ENCODE measurements around the gene SLC6A11.
A peak's percentile ranks its signal among the peaks of the same experiment; 100 is the strongest.

The SLC6A11 gene

DNA sequence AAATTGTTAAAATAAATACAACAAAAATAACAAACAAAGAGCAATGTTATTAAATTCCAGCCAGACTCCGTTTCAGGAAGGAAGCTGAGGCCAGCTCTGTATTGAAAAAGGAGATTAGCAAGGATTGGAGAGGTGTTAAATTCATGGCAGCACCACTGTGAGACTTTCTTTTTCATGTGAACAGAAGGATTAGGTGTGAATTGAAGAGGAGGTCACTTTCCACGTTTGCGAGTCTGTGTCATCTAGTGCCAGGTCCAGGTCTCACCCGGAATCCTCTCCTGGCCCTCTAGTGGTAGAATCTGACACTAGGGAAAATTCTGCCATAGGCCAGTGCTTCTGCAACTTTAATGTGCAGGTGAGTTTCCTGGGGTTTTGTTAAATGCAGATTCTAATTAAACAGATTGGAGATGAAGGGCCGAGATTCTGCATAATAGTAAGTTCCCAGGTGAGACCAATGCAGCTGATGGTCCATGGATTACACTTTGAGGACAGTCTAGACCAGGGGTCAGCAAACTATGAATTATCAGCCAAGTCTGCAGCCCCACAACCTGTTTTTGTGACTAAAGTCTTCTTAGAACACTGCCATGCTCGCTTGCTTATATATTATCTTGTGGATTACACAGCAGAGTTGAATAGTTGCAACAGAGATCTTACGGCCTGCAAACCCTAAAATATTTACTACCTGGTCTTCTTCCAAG lies 167.3 kb downstream of the SLC6A11 start:
- H3K36me3 ChIP-seq (ENCODE audit: insufficient read depth, low read length) = no peaks in the 10 kb centered on the region
- no peak overlapping the region for H2AFZ ChIP-seq (ENCODE audit: low read length)

DNA sequence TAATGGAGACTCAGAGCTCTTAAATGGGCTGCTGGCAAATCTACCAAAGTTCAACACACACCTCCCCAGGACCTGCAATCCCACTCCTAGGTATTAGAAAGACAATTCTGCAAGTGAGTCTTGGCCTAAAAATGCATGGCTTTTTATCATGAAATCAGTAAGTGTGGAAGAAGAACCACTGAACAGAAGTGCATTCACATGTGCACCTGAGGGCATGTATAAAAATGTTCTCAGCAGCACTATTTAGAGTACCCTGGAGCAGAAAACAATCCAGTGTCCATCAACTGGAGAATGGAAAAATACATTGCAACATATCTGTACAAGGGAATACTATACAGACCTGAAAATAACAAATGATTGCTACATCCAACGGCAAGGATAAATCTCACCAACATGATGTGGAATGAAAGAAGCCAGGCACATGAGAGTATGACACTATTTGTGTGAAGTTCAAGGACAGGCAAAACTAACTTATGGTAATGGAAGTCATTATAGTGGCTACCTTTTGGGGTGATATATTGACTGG lies 168.4 kb downstream of the SLC6A11 start:
- Histone ChIP-seq H3K27me3 (ENCODE audit: insufficient read depth, low read length) (no peaks in the 10 kb centered on the region), H2AFZ (ENCODE audit: low read length) (no peak overlapping the region), H3K4me2 (ENCODE audit: low read length) (no peak overlapping the region), H3K9me2 (ENCODE audit: low read depth, low read length) (no peaks in the 10 kb centered on the region), H3K36me3 (ENCODE audit: insufficient read depth, low read length) (no peaks in the 10 kb centered on the region), H3K9ac (ENCODE audit: low read length) (no peak overlapping the region), H3K79me2 (ENCODE audit: insufficient read depth, low read length) (no peaks in the 10 kb centered on the region), H3K4me1 (ENCODE audit: insufficient read depth, low read length, severe bottlenecking) (no peaks in the 10 kb centered on the region), H3K27ac (ENCODE audit: low read depth, low read length, poor library complexity, severe bottlenecking) (no peak overlapping the region), H3F3A (ENCODE audit: insufficient read depth, low read length) (no peaks in the 10 kb centered on the region), H3K4me3 (ENCODE audit: low read depth, low read length, poor library complexity, severe bottlenecking) (no peak overlapping the region), H3K9me3 (ENCODE audit: low read length) (no peaks in the 10 kb centered on the region), H4K20me1 (ENCODE audit: insufficient read depth, low read length) (no peaks in the 10 kb centered on the region)
- TF ChIP-seq EZH2 (IDR thresholded peaks at IDR 0.05; ENCODE audit: borderline replicate concordance, low read length) = no peak
- TF ChIP-seq, protein P1, sequence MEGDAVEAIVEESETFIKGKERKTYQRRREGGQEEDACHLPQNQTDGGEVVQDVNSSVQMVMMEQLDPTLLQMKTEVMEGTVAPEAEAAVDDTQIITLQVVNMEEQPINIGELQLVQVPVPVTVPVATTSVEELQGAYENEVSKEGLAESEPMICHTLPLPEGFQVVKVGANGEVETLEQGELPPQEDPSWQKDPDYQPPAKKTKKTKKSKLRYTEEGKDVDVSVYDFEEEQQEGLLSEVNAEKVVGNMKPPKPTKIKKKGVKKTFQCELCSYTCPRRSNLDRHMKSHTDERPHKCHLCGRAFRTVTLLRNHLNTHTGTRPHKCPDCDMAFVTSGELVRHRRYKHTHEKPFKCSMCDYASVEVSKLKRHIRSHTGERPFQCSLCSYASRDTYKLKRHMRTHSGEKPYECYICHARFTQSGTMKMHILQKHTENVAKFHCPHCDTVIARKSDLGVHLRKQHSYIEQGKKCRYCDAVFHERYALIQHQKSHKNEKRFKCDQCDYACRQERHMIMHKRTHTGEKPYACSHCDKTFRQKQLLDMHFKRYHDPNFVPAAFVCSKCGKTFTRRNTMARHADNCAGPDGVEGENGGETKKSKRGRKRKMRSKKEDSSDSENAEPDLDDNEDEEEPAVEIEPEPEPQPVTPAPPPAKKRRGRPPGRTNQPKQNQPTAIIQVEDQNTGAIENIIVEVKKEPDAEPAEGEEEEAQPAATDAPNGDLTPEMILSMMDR (IDR thresholded peaks at IDR 0.05; ENCODE audit: low read length) = no peak

More for the DNA sequence above, 167.3 kb downstream of the SLC6A11 start:
- no peaks in the 10 kb centered on the region for H4K20me1 ChIP-seq (ENCODE audit: insufficient read depth, low read length)
- TF ChIP-seq, protein P1 (IDR thresholded peaks at IDR 0.05; ENCODE audit: low read length) = peak; percentile 72
- no peak for TF ChIP-seq EZH2 (IDR thresholded peaks at IDR 0.05; ENCODE audit: borderline replicate concordance, low read length)
- H3K79me2 ChIP-seq (ENCODE audit: insufficient read depth, low read length) = no peaks in the 10 kb centered on the region
- H3K27ac ChIP-seq (ENCODE audit: low read depth, low read length, poor library complexity, severe bottlenecking) = no peak overlapping the region
- H3K4me3 ChIP-seq (ENCODE audit: low read depth, low read length, poor library complexity, severe bottlenecking) = no peak overlapping the region
- H3K4me1 ChIP-seq (ENCODE audit: insufficient read depth, low read length, severe bottlenecking) = no peaks in the 10 kb centered on the region
- H3F3A ChIP-seq (ENCODE audit: insufficient read depth, low read length) = no peaks in the 10 kb centered on the region
- H3K9ac ChIP-seq (ENCODE audit: low read length) = no peak overlapping the region
- no peaks in the 10 kb centered on the region for H3K9me2 ChIP-seq (ENCODE audit: low read depth, low read length)
- no peak overlapping the region for H3K4me2 ChIP-seq (ENCODE audit: low read length)
- no peaks in the 10 kb centered on the region for H3K27me3 ChIP-seq (ENCODE audit: insufficient read depth, low read length)
- H3K9me3 ChIP-seq (ENCODE audit: low read length) = no peaks in the 10 kb centered on the region

DNA sequence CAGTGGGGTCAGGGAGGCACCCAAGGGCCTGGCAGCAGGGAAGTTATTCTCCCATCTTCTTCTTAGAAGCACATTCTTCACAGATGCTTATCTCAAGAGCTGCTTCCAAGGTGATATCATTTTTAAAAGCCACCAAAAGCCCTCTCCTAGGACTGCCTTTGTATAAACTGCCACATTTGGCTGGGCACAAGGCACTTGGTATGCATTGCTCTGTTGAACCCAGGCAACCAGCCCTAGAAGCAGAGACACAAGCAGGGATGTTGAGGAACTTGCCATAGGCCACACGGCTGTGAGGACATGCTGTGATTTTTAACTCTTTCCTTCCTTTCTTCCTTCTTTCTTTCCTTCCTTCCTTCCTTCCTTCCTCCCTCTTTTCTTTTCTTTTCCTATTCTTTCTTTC lies 169.2 kb downstream of the SLC6A11 start:
- Histone ChIP-seq H3K4me2 (ENCODE audit: low read length) (no peak overlapping the region), H3K4me1 (ENCODE audit: insufficient read depth, low read length, severe bottlenecking) (no peaks in the 10 kb centered on the region), H3K4me3 (ENCODE audit: low read depth, low read length, poor library complexity, severe bottlenecking) (no peak overlapping the region), H3K79me2 (ENCODE audit: insufficient read depth, low read length) (no peaks in the 10 kb centered on the region), H3K9me2 (ENCODE audit: low read depth, low read length) (no peaks in the 10 kb centered on the region), H3K36me3 (ENCODE audit: insufficient read depth, low read length) (no peaks in the 10 kb centered on the region), H3K9ac (ENCODE audit: low read length) (no peak overlapping the region), H4K20me1 (ENCODE audit: insufficient read depth, low read length) (no peaks in the 10 kb centered on the region), H2AFZ (ENCODE audit: low read length) (no peak overlapping the region), H3K27ac (ENCODE audit: low read depth, low read length, poor library complexity, severe bottlenecking) (no peak overlapping the region), H3K27me3 (ENCODE audit: insufficient read depth, low read length) (no peaks in the 10 kb centered on the region), H3F3A (ENCODE audit: insufficient read depth, low read length) (no peaks in the 10 kb centered on the region), H3K9me3 (ENCODE audit: low read length) (no peaks in the 10 kb centered on the region)
- TF ChIP-seq, protein P1 (IDR thresholded peaks at IDR 0.05; ENCODE audit: low read length) = no peak
- TF ChIP-seq EZH2 (IDR thresholded peaks at IDR 0.05; ENCODE audit: borderline replicate concordance, low read length) = no peak
